GM12891 (cell line): ENCODE data around the gene CCDC102A.

Source experiments
- DNase-seq: peaks from one replicate; pipeline ENCODE4 v3.0.0; 2011; ENCODE audit warnings: low spot score; ENCODE audit not compliant: insufficient read length
- FAIRE-seq: peaks from 2 replicates; lab custom pipeline; 2011; peaks lifted over from hg19 to GRCh38; lab: Jason Lieb, UNC
- PAX5 ChIP-seq: IDR thresholded peaks from 2 replicates; pipeline ENCODE4 v1.6.1; 2011; ENCODE audit warnings: low read length, moderate library complexity, mild to moderate bottlenecking; ENCODE audit not compliant: insufficient read depth, severe bottlenecking
- POLR2A ChIP-seq: IDR thresholded peaks from 2 replicates; pipeline ENCODE4 v1.6.1; 2011; ENCODE audit warnings: low read depth, low read length, control low read depth
- POLR2AphosphoS5 ChIP-seq: IDR thresholded peaks from 2 replicates; pipeline ENCODE4 v1.6.1; 2011; ENCODE audit warnings: low read depth, low read length, control low read depth
- POU2F2 ChIP-seq: IDR thresholded peaks from 2 replicates; pipeline ENCODE4 v1.6.1; 2011; ENCODE audit warnings: low read depth, mild to moderate bottlenecking, control low read depth, low read length, moderate library complexity
- SPI1 ChIP-seq: IDR thresholded peaks from 2 replicates; pipeline ENCODE4 v1.6.1; 2011; ENCODE audit warnings: low read depth, low read length, control low read depth
- TAF1 ChIP-seq: IDR thresholded peaks from 2 replicates; pipeline ENCODE4 v1.6.1; 2011; ENCODE audit warnings: low read depth, low read length, control low read depth

Gene CCDC102A

DNA sequence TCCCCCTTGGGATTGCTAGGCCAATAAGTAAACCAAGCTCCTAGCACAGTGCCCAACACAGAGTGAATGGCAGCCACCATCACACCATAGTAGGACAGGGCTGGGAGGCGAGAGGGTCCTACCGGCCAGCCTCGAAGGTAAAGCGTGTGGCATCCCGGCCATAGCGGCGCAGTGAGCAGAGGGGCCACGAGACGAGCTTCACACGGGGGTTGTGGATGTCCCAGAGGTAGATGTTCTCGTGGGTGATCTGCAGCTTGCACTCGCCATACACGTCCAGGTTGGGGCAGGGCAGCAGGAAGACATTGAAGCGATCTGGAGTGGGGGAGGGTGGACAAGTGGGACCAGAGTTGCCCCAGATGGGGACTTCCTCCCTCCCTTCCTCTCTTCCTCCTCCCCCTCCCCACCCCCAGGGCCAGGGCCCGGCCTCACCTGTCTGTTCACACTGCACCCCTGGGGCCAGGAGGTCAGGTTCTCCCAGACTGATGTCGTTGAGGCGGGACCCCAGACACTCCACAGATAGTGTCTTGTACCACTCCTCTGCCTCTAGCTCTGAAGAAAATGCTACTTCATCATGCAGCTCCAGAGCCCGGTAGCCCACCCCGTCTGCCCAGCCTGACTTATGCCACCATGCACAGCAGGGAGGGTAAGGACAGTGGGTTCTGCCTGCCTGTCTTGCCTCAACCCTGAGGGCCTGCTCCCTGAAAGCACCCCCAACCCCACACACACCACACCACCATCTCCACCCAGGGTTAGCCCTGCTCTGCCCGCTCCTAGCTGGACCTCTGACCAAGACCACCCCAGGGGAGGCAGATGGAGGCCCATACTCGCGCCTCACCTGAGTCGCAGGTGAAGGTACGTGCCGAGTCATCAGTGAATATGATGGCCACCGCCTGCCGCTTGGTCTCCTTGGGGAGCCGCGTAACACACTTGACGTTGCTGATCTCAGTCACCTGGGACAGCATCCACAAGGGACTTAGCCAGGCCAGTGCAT lies 61.4 kb downstream of the CCDC102A start:
- TF ChIP-seq POU2F2 = no peak
- DNase-seq (no peak), FAIRE-seq (no peak)

DNA sequence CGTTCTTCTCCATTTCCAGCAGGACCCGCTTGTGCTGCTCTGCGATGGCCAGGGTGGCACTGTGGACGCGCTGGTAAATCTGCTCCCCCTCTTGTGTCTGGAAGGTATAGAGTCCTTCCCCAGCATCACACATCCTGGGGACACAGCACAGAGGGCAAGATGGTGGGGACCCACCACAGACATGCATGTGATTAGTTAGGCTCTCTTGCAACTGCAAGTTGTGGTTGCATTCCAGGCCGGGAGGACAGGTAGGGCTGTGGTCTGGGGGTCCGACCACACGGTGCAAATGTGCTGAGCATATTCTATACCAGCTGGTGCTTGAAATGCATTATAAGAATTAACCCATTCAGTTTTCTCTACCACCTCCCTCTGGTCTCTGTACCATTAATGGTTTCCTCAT lies 62.5 kb downstream of the CCDC102A start:
- TF ChIP-seq SPI1 (no peak), POLR2AphosphoS5 (no peak), POLR2A (no peak), TAF1 (no peak), POU2F2 (no peak), PAX5 (no peak)
- DNase-seq = no peak
- FAIRE-seq = no peak

DNA sequence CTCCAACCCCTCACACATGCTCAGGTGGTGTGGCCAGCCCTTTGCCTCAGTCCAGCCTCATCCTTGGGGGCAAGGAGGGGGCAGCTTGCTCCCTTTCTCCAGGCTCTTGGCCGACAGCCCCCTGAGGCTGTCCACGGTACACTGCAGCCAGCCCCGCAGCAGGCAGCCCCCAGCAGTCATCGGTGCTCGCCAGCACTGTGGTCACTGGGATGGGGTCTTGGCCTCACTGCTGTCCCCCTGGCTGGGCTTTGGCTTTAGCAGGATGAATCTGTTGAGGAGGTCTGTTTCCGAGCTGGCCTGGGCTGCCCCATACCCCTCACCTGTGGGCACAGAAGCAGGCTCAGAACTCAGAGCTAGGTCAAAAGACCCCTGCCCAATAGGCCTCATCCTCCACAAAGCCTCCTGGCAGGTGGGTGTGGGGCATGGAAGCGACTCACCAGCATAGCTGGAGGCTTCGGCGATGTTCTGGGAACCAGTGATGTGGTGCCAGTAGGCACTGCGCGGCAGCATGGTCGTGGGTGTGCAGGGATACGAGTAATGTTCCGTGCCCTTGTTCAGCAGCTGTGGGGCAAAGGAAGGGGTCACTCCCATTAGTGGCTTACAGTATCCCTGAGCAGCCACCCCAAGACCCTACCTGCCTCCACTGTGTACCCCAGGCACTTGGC lies 63.1 kb downstream of the CCDC102A start:
- FAIRE-seq = no peak
- no peak for TF ChIP-seq PAX5
- no peak for TF ChIP-seq POU2F2
- no peak for TF ChIP-seq POLR2AphosphoS5
- no peak for TF ChIP-seq TAF1
- no peak; the same call in 1 of the 2 replicates for TF ChIP-seq POLR2A
- TF ChIP-seq SPI1 = no peak
- DNase-seq = no peak

DNA sequence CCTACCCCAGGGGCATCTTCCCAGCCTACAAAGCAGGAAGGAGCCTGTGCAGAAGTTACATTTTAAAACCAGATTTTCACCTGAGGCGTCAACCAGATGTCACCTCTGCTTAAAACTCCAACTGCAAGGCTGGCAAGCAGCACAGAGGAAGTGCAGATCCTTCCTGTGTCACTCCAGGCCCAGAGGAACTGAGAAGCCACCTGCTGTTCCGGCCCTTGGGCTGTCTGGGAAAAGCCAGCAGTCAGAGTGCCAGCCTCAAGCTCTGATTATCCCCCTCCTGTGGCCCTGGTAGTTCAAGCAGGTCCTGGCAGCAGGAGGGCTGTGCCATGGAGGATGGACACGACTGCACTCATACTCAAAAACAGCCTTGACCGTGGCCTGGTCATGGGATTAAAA lies 63.7 kb downstream of the CCDC102A start:
- DNase-seq (no peak), FAIRE-seq (no peak)
- TF ChIP-seq POLR2AphosphoS5 = 0 out of 2 replicates have a peak, but pooled peaks have one; percentile 11
- TF ChIP-seq SPI1 = peak; percentile 24; the same call in 1 of the 2 replicates
- no peak for TF ChIP-seq POU2F2
- TF ChIP-seq TAF1 = no peak

DNA sequence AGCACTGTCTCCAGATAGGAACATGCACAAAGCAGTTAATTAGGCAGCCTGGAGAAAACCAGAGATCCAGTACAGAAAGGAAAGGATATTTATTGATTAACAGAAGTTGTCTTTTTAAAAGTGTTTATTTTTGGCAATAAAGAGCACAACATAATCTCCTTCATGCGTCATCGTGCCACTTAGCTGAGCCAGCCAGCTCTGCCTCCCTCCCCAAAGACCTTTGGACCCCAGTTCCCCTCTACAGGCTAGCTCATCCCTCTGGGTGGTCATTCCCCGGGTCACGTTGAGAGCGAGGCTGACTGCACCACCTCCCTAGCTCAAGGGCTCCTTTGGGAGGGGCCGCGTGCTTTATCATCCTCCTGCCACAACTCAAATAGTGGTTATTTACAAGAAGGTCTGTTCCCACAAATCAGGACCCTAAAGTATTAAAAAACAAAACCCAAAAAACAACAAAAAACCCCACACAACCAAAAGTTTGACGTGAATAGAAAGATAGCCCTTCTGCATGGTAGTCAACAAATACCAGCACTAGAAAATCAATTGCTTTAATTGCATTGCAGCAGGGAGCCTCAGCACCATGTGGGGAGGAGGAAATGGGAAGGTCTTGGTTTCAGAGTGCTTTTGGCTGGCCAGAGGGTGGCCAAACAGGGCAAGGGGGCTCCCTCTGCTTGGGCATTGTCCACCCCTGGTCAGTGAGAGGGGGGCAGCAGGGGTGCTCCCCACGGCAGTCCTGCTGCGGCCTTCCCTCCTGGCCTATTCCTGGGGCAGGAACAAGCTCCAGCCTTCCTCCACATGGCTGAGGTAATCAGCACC lies 64.3 kb downstream of the CCDC102A start:
- TF ChIP-seq PAX5 = no peak
- TF ChIP-seq POLR2AphosphoS5 = 0 out of 2 replicates have a peak, but pooled peaks have one; percentile 9
- TF ChIP-seq SPI1 = no peak
- DNase-seq (no peak), FAIRE-seq (no peak)

DNA sequence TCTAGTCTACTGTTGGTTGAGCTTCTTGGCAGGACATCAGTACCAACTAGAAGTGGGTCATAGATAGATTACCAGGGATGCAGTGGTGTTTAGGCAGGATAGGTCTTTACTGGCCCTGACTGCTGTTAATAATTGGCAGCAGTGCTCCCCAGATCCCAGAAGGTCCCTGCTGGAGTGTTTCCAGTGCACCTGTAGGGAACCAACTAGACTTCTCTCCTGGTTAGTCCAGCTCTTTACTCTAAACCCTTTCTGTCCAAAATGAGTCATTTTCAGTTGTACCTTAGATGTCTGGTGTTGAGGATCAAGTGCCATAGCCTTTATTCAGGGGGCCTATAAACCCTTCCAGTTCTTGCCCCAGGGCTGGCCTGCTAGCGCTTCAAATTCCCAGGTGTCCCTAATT lies 65.2 kb downstream of the CCDC102A start:
- DNase-seq = no peak
- no peak for FAIRE-seq
- no peak for TF ChIP-seq TAF1
- no peak for TF ChIP-seq PAX5
- TF ChIP-seq POLR2AphosphoS5 = no peak

DNA sequence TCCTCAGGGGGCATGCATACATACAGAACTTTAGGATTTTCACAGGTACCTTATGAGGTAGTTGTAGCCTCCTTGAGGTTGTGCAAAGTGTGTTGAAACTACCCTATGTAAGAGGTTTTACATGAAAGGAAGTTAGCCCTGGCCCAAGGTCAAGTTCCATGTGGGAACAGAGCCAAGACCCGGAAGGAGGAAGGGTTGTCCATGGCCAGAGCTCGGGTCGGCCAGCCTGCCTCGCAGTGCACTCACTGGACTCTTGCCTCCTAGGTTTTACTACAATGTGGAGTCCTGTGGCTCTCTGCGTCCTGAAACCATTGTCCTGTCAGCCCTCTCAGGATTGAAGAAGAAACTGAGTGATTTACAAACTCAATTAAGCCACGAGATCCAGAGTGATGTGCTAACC lies 65.7 kb downstream of the CCDC102A start:
- no peak for TF ChIP-seq PAX5
- no peak for TF ChIP-seq POU2F2
- no peak for TF ChIP-seq POLR2A
- no peak for TF ChIP-seq TAF1
- no peak for TF ChIP-seq POLR2AphosphoS5
- no peak for TF ChIP-seq SPI1
- DNase-seq = no peak
- FAIRE-seq = no peak

DNA sequence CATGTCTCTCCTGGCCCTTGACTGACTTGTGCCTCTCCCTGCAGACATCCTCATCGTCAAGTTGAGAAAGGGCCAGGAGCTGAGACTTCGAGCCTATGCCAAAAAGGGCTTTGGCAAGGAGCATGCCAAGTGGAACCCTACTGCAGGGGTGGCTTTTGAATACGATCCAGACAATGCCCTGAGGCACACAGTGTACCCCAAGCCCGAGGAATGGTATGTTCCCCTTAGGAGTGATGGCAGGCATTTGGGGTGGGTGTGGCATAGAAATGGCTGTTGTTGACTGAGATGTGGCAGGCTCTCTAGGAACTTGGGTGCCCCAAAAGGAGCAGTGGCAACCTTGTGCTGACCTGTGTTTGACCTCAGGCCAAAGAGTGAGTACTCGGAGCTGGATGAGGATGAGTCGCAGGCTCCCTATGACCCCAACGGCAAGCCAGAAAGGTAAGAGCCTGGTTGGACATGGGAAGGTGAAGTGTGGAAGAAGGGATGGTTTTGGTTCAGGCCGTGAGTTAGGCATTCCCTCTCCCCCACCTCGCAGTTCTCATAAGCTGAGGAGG lies 66.4 kb downstream of the CCDC102A start:
- no peak for FAIRE-seq
- no peak for DNase-seq
- no peak for TF ChIP-seq PAX5
- no peak; the same call in 1 of the 2 replicates for TF ChIP-seq POLR2AphosphoS5
- TF ChIP-seq TAF1 = no peak
- TF ChIP-seq POU2F2 = no peak
- TF ChIP-seq POLR2A = no peak
- no peak for TF ChIP-seq SPI1

DNA sequence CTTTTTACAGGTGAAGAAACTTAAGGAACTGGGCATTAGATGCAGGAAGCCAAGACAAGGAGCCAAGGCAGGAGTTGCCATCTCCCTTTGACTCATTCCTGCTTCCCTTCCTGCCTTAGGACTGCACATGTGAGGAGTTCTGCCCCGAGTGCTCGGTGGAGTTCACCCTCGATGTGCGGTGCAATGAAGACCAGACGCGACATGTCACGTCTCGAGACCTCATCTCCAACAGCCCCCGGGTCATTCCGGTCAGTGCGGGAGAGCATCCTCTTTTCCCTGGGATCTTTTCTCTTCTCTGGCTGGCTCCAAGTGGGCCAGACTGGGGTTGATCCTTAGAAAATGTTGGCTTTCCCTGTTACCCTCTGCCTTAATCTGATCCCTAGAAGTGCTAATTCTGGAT lies 67.3 kb downstream of the CCDC102A start:
- TF ChIP-seq POU2F2 (no peak), POLR2A (no peak), TAF1 (no peak), PAX5 (no peak)
- FAIRE-seq (no peak), DNase-seq (no peak)
